ENCODE measurements around the gene CHST15.

DNA sequence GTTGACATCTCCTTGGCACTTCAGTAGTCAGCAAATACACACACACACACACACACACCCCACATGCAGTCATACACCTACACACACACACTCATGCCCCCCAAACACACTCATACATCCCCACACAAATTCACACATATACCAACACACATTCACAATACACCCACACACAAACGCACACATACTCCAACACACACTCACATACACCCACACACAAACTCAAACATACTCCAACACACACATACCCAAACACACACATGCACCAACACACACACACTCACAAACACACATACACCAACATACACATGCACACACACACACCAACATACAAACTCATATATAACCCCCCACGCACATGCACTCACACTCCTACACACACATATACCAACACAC lies 31.4 kb upstream of the CHST15 start:
- TF ChIP-seq, protein P1, sequence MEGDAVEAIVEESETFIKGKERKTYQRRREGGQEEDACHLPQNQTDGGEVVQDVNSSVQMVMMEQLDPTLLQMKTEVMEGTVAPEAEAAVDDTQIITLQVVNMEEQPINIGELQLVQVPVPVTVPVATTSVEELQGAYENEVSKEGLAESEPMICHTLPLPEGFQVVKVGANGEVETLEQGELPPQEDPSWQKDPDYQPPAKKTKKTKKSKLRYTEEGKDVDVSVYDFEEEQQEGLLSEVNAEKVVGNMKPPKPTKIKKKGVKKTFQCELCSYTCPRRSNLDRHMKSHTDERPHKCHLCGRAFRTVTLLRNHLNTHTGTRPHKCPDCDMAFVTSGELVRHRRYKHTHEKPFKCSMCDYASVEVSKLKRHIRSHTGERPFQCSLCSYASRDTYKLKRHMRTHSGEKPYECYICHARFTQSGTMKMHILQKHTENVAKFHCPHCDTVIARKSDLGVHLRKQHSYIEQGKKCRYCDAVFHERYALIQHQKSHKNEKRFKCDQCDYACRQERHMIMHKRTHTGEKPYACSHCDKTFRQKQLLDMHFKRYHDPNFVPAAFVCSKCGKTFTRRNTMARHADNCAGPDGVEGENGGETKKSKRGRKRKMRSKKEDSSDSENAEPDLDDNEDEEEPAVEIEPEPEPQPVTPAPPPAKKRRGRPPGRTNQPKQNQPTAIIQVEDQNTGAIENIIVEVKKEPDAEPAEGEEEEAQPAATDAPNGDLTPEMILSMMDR (IDR thresholded peaks at IDR 0.05): no peak
- TF ChIP-seq POLR2A (IDR thresholded peaks at IDR 0.05): no peak

All from adrenal gland (tissue), 5 donors.